Astrocyte of the spinal cord (primary cell): ENCODE results near the gene SELENOI.
"Not testable (repeated sequence)": the region's sequence is repeated elsewhere in the genome, so short reads cannot be mapped to it uniquely, and the experiment has no call there.

Experiments
- DNase-seq: peaks from one replicate; pipeline ENCODE4 v3.0.0; 2011; ENCODE audit warnings: low read depth, low spot score
- H3K4me3 ChIP-seq: 2 replicates; pipeline ENCODE4 v1.5.1; 2011; ENCODE audit warnings: low read depth, mild to moderate bottlenecking, low read length, moderate library complexity
- CTCF ChIP-seq: IDR thresholded peaks from 2 replicates; pipeline ENCODE4 v1.5.1; 2012; ENCODE audit warnings: low read depth, mild to moderate bottlenecking, low read length, inconsistent platforms
- in situ Hi-C: cut with HindIII; loops from 2 replicates; pipeline ENCODE4 v1.10.0; 2017; ENCODE audit warnings: low sequenced_read_pairs

SELENOI gene

GRCh38 chr2:26300234-26300925 is 45.6 kb upstream of the SELENOI start:
- DNase-seq = peak; percentile 56
- TF ChIP-seq CTCF = no peak
- peak overlapping the region; percentile 38 for H3K4me3 ChIP-seq
- in situ Hi-C loops = no loop called here

GRCh38 chr2:26302846-26303245 is 43.1 kb upstream of the SELENOI start:
- DNase-seq = no peak
- no peak overlapping the region for H3K4me3 ChIP-seq
- no peak for TF ChIP-seq CTCF
- in situ Hi-C loops = no loop called here

GRCh38 chr2:26305094-26305493 is 40.8 kb upstream of the SELENOI start:
- H3K4me3 ChIP-seq, DNase-seq, in situ Hi-C loops: not testable (repeated sequence)

- H3K4me3 ChIP-seq = no peak overlapping the region
- DNase-seq = no peak
- in situ Hi-C loops = no loop called here
- no peak for TF ChIP-seq CTCF
These were observed 40.4 kb upstream of the SELENOI start for GRCh38 chr2:26305540-26305939.

- no peak for TF ChIP-seq CTCF
- H3K4me3 ChIP-seq = no peak overlapping the region
- no peak for DNase-seq
- in situ Hi-C loops = no loop called here
These were observed 36.0 kb upstream of the SELENOI start for GRCh38 chr2:26309921-26310320.

GRCh38 chr2:26312471-26312870 is 33.5 kb upstream of the SELENOI start:
- H3K4me3 ChIP-seq = no peak overlapping the region
- TF ChIP-seq CTCF = no peak
- in situ Hi-C loops = no loop called here
- DNase-seq = no peak

GRCh38 chr2:26313446-26313845 is 32.5 kb upstream of the SELENOI start:
- no peak for TF ChIP-seq CTCF
- H3K4me3 ChIP-seq = no peak overlapping the region
- DNase-seq = no peak
- in situ Hi-C loops = no loop called here
